ENCODE data around the gene MRRF.

MRRF gene

DNA sequence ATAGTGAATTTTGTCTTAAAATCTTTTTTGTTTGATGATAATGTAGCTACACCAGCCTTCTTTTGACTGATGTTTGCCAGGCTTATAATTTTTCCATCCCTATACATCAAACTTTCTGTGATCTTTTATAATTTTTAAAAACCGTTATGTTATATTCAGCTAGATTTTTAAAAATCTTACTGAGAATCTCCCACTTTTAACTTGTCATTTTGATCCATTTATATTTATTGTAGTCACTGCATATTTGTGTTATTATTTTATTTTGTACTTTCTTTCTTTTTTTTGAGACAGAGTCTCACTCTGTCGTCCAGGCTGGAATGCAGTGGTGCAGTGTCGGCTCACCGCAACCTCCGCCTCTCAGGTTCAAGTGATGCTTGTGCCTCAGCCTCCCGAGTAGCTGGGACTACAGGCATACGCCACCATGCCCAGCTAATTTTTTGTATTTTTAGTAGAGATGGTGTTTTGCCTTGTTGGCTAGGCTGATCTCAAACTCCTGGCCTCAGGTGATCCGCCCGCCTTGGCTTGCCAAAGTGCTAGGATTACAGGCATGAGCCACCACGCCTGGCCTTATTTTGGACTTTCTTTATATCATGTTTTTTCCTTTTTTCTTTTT, 12.7 kb downstream of the MRRF start:
- no peak overlapping the region for H3K4me3 ChIP-seq (ENCODE audit: severe bottlenecking)
- DNase-seq (ENCODE audit: low spot score), result no peak
- H3K4me1 ChIP-seq (ENCODE audit: insufficient read depth, poor library complexity, severe bottlenecking), result no peaks in the 10 kb centered on the region
- no peak for TF ChIP-seq CTCF (IDR thresholded peaks at IDR 0.05; ENCODE audit: poor library complexity, severe bottlenecking)
- no peak overlapping the region for H3K27ac ChIP-seq (ENCODE audit: poor library complexity, severe bottlenecking)
- peaks cover 91% of the 10 kb centered on the region for H3K36me3 ChIP-seq (ENCODE audit: low read depth)
- H3K27me3 ChIP-seq (ENCODE audit: insufficient read depth, poor library complexity, severe bottlenecking), result no peaks in the 10 kb centered on the region
- ATAC-seq (ENCODE audit: low read depth), result no peak
- peaks cover 3% of the 10 kb centered on the region for H3K9me3 ChIP-seq (ENCODE audit: severe bottlenecking)

DNA sequence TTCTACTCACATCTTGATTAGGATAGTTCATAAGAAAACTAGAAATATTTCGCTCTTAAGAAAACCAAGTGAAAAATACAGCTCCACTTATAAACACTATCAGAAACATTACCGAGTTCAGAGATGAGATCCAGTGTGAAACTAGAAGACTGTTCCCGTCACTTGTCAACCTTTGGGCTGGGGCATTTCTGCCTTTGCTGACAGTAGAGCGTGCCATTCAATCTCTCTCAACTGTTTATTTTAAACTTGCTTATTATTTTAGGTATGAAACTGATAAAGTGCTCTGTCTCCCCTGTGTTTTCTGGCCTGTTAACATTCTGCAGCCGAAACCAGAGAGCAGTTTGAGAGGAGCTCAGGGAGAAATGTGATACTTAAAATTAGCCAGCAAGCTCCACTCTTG, 16.7 kb downstream of the MRRF start:
- no peak for TF ChIP-seq CTCF (IDR thresholded peaks at IDR 0.05; ENCODE audit: poor library complexity, severe bottlenecking)
- ATAC-seq (ENCODE audit: low read depth) (no peak), DNase-seq (ENCODE audit: low spot score) (no peak)
- Histone ChIP-seq H3K36me3 (ENCODE audit: low read depth) (peaks cover 88% of the 10 kb centered on the region), H3K27ac (ENCODE audit: poor library complexity, severe bottlenecking) (no peak overlapping the region), H3K27me3 (ENCODE audit: insufficient read depth, poor library complexity, severe bottlenecking) (no peaks in the 10 kb centered on the region), H3K4me3 (ENCODE audit: severe bottlenecking) (no peak overlapping the region), H3K9me3 (ENCODE audit: severe bottlenecking) (peaks cover 3% of the 10 kb centered on the region), H3K4me1 (ENCODE audit: insufficient read depth, poor library complexity, severe bottlenecking) (no peaks in the 10 kb centered on the region)

- Histone ChIP-seq H3K4me3 (ENCODE audit: severe bottlenecking) (no peak overlapping the region), H3K36me3 (ENCODE audit: low read depth) (peaks cover 86% of the 10 kb centered on the region), H3K27ac (ENCODE audit: poor library complexity, severe bottlenecking) (no peak overlapping the region), H3K9me3 (ENCODE audit: severe bottlenecking) (no peaks in the 10 kb centered on the region), H3K27me3 (ENCODE audit: insufficient read depth, poor library complexity, severe bottlenecking) (no peaks in the 10 kb centered on the region), H3K4me1 (ENCODE audit: insufficient read depth, poor library complexity, severe bottlenecking) (no peaks in the 10 kb centered on the region)
- TF ChIP-seq CTCF (IDR thresholded peaks at IDR 0.05; ENCODE audit: poor library complexity, severe bottlenecking), result no peak
- no peak for ATAC-seq (ENCODE audit: low read depth)
- no peak for DNase-seq (ENCODE audit: low spot score)
Measured at GRCh38 chr9:122286764-122287163, 22.1 kb downstream of the MRRF start.

DNA sequence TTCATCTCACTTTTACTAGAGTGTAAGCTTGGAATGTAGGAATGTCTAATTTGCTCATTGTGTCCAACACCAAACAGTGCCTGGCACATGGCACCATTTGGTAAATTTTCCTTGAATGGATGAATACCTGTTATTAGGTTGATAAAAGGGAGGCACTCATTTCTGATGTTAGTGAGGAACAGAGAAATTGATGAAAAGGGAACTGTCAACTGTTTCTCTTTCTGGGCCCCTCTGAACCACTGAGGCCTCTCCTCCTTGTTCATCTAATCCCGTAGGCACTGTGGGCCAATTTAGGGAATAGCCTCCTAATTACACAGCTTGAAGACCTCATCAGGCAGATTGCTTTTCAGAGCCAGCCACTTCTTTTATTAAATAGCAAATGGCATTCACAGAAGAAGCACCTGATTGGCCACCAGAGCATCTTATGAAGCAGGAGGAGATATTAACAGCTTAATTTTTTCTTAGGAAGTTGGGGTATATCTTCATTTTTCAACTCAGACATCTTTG, 22.6 kb downstream of the MRRF start:
- TF ChIP-seq CTCF (IDR thresholded peaks at IDR 0.05; ENCODE audit: poor library complexity, severe bottlenecking), result no peak
- no peaks in the 10 kb centered on the region for H3K27me3 ChIP-seq (ENCODE audit: insufficient read depth, poor library complexity, severe bottlenecking)
- ATAC-seq (ENCODE audit: low read depth), result no peak
- peaks cover 86% of the 10 kb centered on the region for H3K36me3 ChIP-seq (ENCODE audit: low read depth)
- no peak overlapping the region for H3K27ac ChIP-seq (ENCODE audit: poor library complexity, severe bottlenecking)
- no peaks in the 10 kb centered on the region for H3K4me1 ChIP-seq (ENCODE audit: insufficient read depth, poor library complexity, severe bottlenecking)
- H3K9me3 ChIP-seq (ENCODE audit: severe bottlenecking), result no peaks in the 10 kb centered on the region
- DNase-seq (ENCODE audit: low spot score), result no peak
- H3K4me3 ChIP-seq (ENCODE audit: severe bottlenecking), result no peak overlapping the region

GRCh38 chr9:122291458-122291857, 26.8 kb downstream of the MRRF start:
- H3K4me3 ChIP-seq (ENCODE audit: severe bottlenecking), result no peak overlapping the region
- ATAC-seq (ENCODE audit: low read depth), result no peak
- H3K9me3 ChIP-seq (ENCODE audit: severe bottlenecking), result no peaks in the 10 kb centered on the region
- no peaks in the 10 kb centered on the region for H3K4me1 ChIP-seq (ENCODE audit: insufficient read depth, poor library complexity, severe bottlenecking)
- H3K27me3 ChIP-seq (ENCODE audit: insufficient read depth, poor library complexity, severe bottlenecking), result no peaks in the 10 kb centered on the region
- TF ChIP-seq CTCF (IDR thresholded peaks at IDR 0.05; ENCODE audit: poor library complexity, severe bottlenecking), result no peak
- H3K27ac ChIP-seq (ENCODE audit: poor library complexity, severe bottlenecking), result no peak overlapping the region
- H3K36me3 ChIP-seq (ENCODE audit: low read depth), result peaks cover 77% of the 10 kb centered on the region
- DNase-seq (ENCODE audit: low spot score), result no peak

Measured in RWPE2 (cell line).